Hematopoietic multipotent progenitor cell treated with erythropoietin and hydrocortisone succinate and interleukin-3 and kit ligand, for 6 days (in vitro differentiated cells): ENCODE results near the gene LRG1.

Experiments used
- DNase-seq: peaks from one replicate; pipeline ENCODE4 v3.0.0-alpha.2; 2015

LRG1 gene

GRCh38 chr19:4491446-4491845 is 48.4 kb downstream of the LRG1 start:
- DNase-seq: no peak

GRCh38 chr19:4488496-4488895 is 51.3 kb downstream of the LRG1 start:
- DNase-seq: no peak

GRCh38 chr19:4487572-4487971 is 52.3 kb downstream of the LRG1 start:
- no peak for DNase-seq
